PC-3 (cell line): ENCODE results near the gene PRPF38B. TPM values are rescaled to one million over a fixed set of nuclear protein-coding genes. Genes with fewer than 3 reads are reported as not detected.

Source experiments
- ATAC-seq: fragments of 200-7000 bp; cut with Tn5 transposase; 2 replicates; pipeline ENCODE4 v1.9.1; 2020; ENCODE audit warnings: mild to moderate bottlenecking, moderate library complexity
- BruUV-seq: library from RNA; stranded (reverse); fragments of 400-500 nt; replicated peaks from 2 replicates; lab custom pipeline; 2021; lab: Mats Ljungman, UMichigan
- CTCF ChIA-PET: fragments of 300-600 bp; sonication (Branson Sonifier 250); formaldehyde crosslinking; loops from one replicate; lab custom pipeline; 2022; ENCODE audit warnings: antibody characterized with exemption; lab: Charles Lee
- POLR2A ChIA-PET: fragments of 300-600 bp; sonication (Branson Sonifier 250); formaldehyde crosslinking; loops from one replicate; lab custom pipeline; 2022; ENCODE audit warnings: antibody characterized with exemption; ENCODE audit not compliant: unreplicated experiment; lab: Charles Lee
- DNase-seq: peaks from one replicate; pipeline ENCODE4 v3.0.0-alpha.2; 2015
- H2AFZ ChIP-seq: fragments of 300-600 bp; sonication (generic); 2 replicates; pipeline ENCODE4 v1.6.0; 2016; ENCODE audit warnings: antibody characterized with exemption, low read length
- H3F3A ChIP-seq: fragments of 300-600 bp; sonication (generic); one replicate; pipeline ENCODE4 v1.6.0; 2017; ENCODE audit warnings: antibody characterized with exemption, low read length, control low read depth, mild to moderate bottlenecking; ENCODE audit not compliant: unreplicated experiment
- H3K27ac ChIP-seq: fragments of 300-600 bp; sonication (generic); 2 replicates; pipeline ENCODE4 v1.5.1; 2016; ENCODE audit warnings: mild to moderate bottlenecking, low read length
- H3K27me3 ChIP-seq: fragments of 300-600 bp; sonication (generic); 2 replicates; pipeline ENCODE4 v1.6.1; 2016; ENCODE audit warnings: low read length, mixed read lengths
- H3K36me3 ChIP-seq: fragments of 300-600 bp; sonication (generic); 2 replicates; pipeline ENCODE4 v1.6.1; 2016; ENCODE audit warnings: low read depth, mixed run types, low read length, mixed read lengths
- H3K4me1 ChIP-seq: fragments of 300-600 bp; sonication (generic); 2 replicates; pipeline ENCODE4 v1.5.1; 2016; ENCODE audit warnings: low read length; ENCODE audit not compliant: insufficient read depth
- H3K4me2 ChIP-seq: fragments of 300-600 bp; sonication (generic); 2 replicates; pipeline ENCODE4 v1.6.0; 2016; ENCODE audit warnings: low read length
- H3K4me3 ChIP-seq: fragments of 300-600 bp; sonication (generic); 2 replicates; pipeline ENCODE4 v1.5.1; 2016; ENCODE audit warnings: mild to moderate bottlenecking, low read length, mixed read lengths
- H3K79me2 ChIP-seq: fragments of 300-600 bp; sonication (generic); 2 replicates; pipeline ENCODE4 v1.6.1; 2017; ENCODE audit warnings: low read length, mixed read lengths
- H3K9ac ChIP-seq: fragments of 300-600 bp; sonication (generic); 2 replicates; pipeline ENCODE4 v1.6.0; 2016; ENCODE audit warnings: mild to moderate bottlenecking, low read length
- H3K9me2 ChIP-seq: fragments of 300-600 bp; sonication (generic); replicated peaks from 2 replicates; pipeline ENCODE4 v1.6.1; 2016; ENCODE audit warnings: mixed run types, low read length, mixed read lengths
- H3K9me3 ChIP-seq: fragments of 300-600 bp; sonication (generic); 2 replicates; pipeline ENCODE4 v1.6.1; 2016; ENCODE audit warnings: low read length, mixed read lengths
- H4K20me1 ChIP-seq: fragments of 300-600 bp; sonication (generic); 2 replicates; pipeline ENCODE4 v1.6.1; 2016; ENCODE audit warnings: low read length, mixed read lengths
- EZH2 ChIP-seq: fragments of 300-600 bp; sonication (generic); IDR thresholded peaks from one replicate; pipeline ENCODE4 v1.6.1; 2017; ENCODE audit warnings: antibody characterized with exemption, mild to moderate bottlenecking, low read length; ENCODE audit not compliant: unreplicated experiment
- EZH2phosphoT487 ChIP-seq: fragments of 300-600 bp; sonication (generic); IDR thresholded peaks from 2 replicates; pipeline ENCODE4 v1.6.1; 2018; ENCODE audit warnings: mild to moderate bottlenecking, antibody characterized with exemption, low read length, borderline replicate concordance
- intact Hi-C: fragments of 100-400 bp; cut with micrococcal nuclease; formaldehyde crosslinking; loops from 2 replicates; pipeline ENCODE4 v1.9.0; 2023
- total RNA-seq: library from RNA; depleted of rRNA; stranded (reverse); fragments of >200 nt; gene quantifications from 2 replicates; pipeline ENCODE4 v1.2.3, GENCODE V29; 2014; rRNA removed
- TF ChIP-seq, protein P1 (sequence below): fragments of 300-600 bp; sonication (generic); conservative IDR thresholded peaks from 2 replicates; pipeline ENCODE4 v1.5.1; 2017; ENCODE audit warnings: antibody characterized with exemption, low read depth, mild to moderate bottlenecking, low read length

The PRPF38B gene
- total RNA-seq, 1 experiment from 2014 or later = 21.9 TPM

DNA sequence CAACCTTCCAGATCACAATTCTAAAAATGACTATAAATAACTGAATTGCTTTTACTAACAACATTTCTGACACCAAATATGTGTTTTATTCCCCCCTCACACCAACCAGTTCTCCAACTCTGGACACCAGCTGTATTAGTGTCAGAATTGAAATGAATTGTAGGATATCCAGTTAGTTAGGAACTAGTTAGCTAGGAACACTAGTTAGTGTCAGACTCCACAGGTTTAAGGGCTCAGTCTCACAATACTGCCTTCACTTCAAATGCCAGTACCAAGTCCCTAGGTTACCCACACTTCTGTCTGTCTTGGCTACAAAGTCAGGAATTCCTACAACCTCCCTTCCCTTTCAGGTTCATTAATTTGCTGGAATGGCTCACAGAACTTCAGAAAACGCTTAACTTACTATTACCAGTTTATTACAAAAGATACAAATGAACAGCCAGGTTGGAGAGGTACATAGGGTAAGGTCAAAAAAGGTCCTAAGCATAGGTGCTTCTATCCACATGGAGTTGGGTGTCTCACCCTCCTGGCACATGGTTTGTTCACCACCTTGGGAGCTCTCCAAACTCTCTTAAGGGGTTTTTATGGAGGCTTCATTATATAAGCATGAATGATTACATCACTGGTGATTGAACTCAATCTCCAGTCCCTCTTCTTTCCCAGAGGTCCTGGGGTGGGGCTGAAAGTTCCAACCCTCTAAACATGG lies 58.5 kb downstream of the PRPF38B start:
- ChIA-PET POLR2A (no interaction called here), CTCF (no interaction called here)
- no peak for TF ChIP-seq EZH2
- TF ChIP-seq EZH2phosphoT487 = no peak
- TF ChIP-seq, protein P1, sequence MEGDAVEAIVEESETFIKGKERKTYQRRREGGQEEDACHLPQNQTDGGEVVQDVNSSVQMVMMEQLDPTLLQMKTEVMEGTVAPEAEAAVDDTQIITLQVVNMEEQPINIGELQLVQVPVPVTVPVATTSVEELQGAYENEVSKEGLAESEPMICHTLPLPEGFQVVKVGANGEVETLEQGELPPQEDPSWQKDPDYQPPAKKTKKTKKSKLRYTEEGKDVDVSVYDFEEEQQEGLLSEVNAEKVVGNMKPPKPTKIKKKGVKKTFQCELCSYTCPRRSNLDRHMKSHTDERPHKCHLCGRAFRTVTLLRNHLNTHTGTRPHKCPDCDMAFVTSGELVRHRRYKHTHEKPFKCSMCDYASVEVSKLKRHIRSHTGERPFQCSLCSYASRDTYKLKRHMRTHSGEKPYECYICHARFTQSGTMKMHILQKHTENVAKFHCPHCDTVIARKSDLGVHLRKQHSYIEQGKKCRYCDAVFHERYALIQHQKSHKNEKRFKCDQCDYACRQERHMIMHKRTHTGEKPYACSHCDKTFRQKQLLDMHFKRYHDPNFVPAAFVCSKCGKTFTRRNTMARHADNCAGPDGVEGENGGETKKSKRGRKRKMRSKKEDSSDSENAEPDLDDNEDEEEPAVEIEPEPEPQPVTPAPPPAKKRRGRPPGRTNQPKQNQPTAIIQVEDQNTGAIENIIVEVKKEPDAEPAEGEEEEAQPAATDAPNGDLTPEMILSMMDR = no peak

More for the DNA sequence above, 58.5 kb downstream of the PRPF38B start:
- Histone ChIP-seq H2AFZ (no peak overlapping the region), H4K20me1 (peaks cover 5% of the 10 kb centered on the region; the same call in 1 of the 2 replicates), H3F3A (no peaks in the 10 kb centered on the region), H3K36me3 (peaks cover 8% of the 10 kb centered on the region), H3K4me2 (no peak overlapping the region), H3K4me1 (peaks cover 7% of the 10 kb centered on the region), H3K9ac (no peak overlapping the region), H3K79me2 (peaks cover 36% of the 10 kb centered on the region), H3K9me3 (no peaks in the 10 kb centered on the region), H3K27me3 (no peaks in the 10 kb centered on the region), H3K9me2 (no peaks in the 10 kb centered on the region), H3K27ac (no peak overlapping the region), H3K4me3 (no peak overlapping the region)
- ATAC-seq = no peak
- intact Hi-C loops = no loop called here
- no peak for DNase-seq
- no TSS peak for BruUV-seq

Other genes starting within 250 kb of the PRPF38B start
- 0.07 TPM in 1 of 2 replicates, not detected in the other for gene NBPF6, start 242.0 kb upstream of the PRPF38B start, total RNA-seq
- 5.2 and 6.2 TPM in 2 replicates for gene EEIG2, start 132.2 kb upstream of the PRPF38B start, total RNA-seq
- gene HENMT1, start 31.2 kb upstream of the PRPF38B start, total RNA-seq = 1.1 and 1.3 TPM in 2 replicates
- 0.63 TPM in 1 of 2 replicates, not detected in the other for gene FNDC7, start 20.6 kb downstream of the PRPF38B start, total RNA-seq
- 14.8 and 17.2 TPM in 2 replicates for gene STXBP3, start 54.4 kb downstream of the PRPF38B start, total RNA-seq
- gene AKNAD1, start 164.8 kb downstream of the PRPF38B start, total RNA-seq = 0.07 and 1.8 TPM in 2 replicates
- gene GPSM2, start 184.7 kb downstream of the PRPF38B start, total RNA-seq = 48.5 and 56.6 TPM in 2 replicates